DMS53 treated with DMSO at 0.1 percent for 48 hours (cell line): Measurements from ENCODE around the gene GRWD1.

ENCODE experiments used
- DNase-seq: peaks from one replicate; lab custom pipeline; 2025; ENCODE audit not compliant: unreplicated experiment; lab: John Stamatoyannopoulos, UW

GRWD1 gene

DNA sequence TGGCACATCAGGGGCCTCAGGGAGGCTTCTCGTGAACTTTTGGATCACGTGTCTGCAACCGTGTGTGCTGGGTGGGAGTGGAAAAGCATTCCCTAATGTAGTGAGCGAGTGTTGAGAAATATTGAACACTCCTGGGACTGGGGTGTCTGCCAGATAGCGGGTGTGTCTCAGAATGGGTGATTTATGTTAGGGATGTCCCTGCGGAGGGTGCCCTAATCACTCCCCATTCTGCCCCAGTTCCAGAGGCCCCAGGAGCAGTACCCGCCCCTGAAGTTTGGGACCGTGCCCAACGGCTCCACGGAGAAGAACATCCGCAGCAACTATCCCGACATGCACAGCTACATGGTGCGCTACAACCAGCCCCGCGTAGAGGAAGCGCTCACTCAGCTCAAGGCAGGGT, 24.2 kb upstream of the GRWD1 start:
- no peak for DNase-seq

DNA sequence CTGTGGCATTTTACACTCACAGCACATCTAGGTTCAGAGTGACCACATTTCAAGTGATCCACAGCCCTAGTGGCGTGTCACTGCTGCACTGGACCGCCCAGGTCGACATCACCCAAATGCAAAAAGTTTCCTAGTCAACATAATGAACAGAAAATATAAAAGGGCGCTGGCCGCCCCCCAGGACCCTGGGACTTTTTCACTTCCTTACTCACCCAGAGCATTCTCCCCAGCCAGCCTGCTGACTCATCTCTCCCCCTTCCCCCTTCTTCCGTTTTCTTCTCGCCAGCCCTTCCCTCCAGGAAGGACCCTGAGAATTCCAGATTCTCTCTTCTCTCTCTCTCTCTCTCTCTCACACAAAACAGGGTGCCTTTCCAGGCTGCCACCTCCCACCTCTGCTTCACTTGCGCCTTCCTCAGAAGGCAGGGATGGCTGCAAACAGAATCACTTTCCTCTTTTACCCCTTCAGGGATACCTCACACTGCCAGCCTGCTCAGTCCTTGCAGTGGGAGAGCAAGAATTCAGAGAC, 21.0 kb upstream of the GRWD1 start:
- DNase-seq: no peak

DNA sequence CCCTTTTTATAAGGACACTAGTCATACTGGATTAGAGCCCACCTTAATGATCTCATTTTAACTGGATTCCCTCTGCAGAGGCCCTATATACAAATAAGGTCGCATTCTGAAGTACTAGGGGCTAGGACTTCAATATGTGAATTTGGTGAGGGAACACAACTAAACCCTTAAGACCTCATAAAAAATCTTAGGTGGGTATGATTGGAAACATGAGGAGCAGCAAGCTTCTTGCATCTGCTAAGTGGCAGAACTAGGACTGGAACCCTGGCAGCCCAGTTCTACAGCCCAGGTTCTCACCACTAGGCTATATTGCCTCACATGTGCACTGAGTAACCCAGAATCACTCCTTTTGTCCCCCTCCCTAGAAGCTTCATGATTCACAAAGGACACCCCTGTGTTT, 17.1 kb upstream of the GRWD1 start:
- no peak for DNase-seq

DNA sequence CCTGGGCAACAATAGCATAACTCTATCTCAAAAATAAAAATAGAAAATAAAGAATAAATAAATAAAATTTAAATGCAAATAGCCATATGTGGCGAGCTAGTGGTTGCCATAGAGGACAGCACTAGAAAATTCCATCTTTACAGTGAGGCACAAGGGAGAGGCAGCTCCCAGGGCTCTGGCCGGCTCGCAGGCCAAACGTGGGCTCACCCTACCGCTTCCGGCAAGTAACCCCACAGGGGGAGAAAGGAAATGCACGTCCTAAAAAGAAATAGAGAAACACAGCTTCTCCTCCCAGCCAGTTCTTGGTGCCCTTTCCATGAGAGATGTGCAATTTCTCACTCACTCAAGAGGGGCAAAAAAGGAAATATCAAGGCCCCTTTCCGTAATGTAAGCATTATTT, 12.4 kb upstream of the GRWD1 start:
- no peak for DNase-seq

DNA sequence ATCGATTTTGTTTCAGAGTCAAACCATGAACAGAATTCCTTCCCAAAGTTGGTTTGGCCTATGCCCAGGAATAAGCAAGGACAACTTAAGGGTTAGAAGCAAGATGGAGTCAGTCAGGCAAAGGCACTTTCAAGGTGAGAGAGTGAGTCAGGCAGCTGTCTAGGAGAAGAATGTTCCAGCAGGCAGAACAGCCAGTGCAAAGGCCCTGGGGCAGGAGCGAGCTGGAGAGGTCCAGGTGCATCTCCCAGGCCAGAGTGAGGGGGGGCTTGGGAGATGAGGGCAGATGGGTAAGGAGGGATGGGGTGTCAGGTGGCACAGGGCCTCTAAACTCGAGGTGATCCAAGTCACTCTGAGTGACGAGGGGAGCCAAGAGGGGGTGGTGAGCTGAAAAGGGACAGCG, 9.2 kb upstream of the GRWD1 start:
- DNase-seq: no peak

DNA sequence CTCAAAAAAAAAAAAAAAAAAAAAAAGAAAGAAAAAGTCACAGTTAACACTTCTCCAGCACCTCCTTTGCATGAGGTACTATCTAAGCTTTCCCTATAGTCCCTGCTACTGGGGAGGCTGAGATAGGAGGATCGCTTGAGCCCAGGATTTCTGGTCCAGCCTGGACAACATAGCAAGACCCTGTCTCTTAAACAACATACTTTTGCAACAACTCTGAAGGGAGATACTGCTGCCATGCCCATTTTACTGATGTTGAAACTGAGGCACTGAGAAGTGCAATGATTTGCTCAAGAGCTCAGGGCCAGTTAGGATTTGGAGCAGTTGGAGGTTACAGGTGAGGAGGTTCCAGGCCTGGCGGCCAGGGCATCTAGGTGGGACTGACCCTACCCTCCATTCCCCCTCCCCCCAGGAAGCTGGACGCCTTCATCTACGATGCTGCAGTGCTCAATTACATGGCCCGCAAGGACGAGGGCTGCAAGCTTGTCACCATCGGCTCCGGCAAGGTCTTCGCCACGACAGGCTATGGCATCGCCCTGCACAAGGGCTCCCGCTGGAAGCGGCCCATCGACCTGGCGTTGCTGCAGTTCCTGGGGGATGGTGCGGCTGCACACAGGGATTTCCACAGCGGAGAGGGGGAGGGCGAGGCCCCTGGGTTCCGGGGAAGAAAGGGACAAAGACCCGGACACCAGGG, 4.3 kb upstream of the GRWD1 start:
- no peak for DNase-seq

DNA sequence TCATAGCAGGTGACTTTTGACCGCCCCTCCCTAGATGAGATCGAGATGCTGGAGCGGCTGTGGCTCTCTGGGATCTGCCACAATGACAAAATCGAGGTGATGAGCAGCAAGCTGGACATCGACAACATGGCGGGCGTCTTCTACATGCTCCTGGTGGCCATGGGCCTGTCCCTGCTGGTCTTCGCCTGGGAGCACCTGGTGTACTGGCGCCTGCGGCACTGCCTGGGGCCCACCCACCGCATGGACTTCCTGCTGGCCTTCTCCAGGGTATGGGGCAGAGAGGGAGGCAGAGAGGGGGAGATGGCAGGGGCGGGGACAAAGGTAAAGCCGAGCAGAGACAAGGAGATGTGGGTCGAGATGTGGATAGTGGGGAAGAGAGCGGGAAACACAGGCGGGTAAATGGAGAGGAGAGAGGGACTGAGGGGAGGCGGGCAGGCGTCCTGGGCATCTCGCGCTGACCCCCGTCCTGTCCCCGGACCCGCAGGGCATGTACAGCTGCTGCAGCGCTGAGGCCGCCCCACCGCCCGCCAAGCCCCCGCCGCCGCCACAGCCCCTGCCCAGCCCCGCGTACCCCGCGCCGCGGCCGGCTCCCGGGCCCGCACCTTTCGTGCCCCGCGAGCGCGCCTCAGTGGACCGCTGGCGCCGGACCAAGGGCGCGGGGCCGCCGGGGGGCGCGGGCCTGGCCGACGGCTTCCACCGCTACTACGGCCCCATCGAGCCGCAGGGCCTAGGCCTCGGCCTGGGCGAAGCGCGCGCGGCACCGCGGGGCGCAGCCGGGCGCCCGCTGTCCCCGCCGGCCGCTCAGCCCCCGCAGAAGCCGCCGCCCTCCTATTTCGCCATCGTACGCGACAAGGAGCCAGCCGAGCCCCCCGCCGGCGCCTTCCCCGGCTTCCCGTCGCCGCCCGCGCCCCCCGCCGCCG, 3.4 kb upstream of the GRWD1 start:
- DNase-seq: no peak

DNA sequence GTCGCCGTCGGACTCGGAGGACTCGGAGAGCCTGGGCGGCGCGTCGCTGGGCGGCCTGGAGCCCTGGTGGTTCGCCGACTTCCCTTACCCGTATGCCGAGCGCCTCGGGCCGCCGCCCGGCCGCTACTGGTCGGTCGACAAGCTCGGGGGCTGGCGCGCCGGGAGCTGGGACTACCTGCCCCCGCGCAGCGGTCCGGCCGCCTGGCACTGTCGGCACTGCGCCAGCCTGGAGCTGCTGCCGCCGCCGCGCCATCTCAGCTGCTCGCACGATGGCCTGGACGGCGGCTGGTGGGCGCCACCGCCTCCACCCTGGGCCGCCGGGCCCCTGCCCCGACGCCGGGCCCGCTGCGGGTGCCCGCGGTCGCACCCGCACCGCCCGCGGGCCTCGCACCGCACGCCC, 2.5 kb upstream of the GRWD1 start:
- DNase-seq: no peak

DNA sequence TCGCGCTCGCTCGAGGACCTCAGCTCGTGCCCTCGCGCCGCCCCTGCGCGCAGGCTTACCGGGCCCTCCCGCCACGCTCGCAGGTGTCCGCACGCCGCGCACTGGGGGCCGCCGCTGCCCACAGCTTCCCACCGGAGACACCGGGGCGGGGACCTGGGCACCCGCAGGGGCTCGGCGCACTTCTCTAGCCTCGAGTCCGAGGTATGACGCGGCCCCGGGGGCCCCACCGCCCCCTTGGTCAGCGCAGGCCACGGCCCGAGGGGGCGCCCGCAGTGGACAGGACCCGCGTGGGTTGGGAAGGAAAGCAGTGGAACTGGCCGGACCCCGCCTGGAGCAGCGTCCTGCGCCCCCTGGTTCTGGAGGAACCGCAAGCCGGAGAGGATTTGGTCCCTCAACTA, 2.1 kb upstream of the GRWD1 start:
- DNase-seq: no peak

DNA sequence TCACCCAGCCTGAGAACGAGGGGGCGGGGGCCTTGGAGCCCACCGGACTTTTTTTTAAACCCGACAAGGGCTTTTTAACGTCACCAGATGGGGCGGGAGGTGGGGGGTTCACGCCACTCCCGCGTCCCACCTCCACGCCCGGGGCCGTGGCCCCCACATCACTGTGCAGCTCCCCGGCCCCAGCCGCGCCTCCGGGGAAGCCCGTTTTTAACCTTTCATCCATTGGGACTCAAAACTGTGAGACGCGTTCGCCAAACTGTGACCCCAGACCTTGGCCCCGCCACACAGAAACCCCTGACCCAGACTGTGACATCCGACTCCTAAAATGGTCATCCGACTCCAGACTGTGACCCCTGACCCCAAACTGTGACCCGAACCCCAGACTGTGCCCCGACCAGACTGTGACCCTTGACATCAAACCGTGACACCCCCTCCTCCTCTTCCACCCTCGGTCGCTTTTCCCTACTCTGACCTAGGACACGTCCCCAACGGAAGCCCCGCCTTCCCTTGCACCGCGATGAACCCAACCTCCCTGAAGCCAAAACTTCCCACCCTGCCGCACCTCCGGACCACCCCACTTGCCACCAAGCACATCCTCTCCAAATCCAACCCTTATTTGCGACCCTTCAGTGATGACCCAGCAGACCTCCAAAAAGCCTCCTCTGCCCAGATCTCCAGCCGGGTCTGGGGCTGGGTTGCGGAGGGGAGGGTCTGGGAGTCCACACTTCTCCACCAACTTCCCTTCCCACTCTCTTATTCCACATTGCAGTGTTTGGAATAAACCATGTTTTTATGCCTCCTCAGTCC, 1.5 kb upstream of the GRWD1 start:
- DNase-seq: no peak

DNA sequence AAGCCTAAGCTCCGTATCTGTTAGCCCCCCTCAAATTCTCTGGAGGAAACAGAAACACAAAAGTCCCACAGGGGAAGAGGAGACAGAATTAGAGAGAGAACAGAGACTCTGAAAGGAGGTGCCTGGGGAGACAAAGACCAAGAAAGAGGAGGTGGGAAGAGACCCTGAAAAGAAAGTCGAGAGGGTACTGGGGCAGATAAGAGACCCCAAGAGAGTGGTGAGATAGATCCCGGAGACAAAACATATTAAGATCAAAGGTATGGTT, 915 bp upstream of the GRWD1 start:
- DNase-seq: no peak

DNA sequence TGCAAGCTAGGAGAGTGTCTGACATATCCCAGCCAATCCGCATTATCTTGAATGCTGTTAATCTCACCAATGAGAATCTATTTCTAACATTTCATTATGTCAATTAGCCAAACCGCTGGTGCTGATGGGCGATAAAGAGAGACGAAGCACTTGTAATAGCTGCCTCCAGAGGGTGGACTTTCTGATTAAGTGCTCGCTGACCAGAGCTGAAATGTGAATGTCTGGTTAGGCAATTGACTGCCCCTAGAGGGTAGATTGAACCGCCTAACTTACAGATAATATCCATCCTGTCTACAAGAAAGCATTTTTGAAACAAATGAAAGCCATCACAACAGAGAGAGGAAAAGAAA, 552 bp upstream of the GRWD1 start:
- DNase-seq: peak; percentile 94

DNA sequence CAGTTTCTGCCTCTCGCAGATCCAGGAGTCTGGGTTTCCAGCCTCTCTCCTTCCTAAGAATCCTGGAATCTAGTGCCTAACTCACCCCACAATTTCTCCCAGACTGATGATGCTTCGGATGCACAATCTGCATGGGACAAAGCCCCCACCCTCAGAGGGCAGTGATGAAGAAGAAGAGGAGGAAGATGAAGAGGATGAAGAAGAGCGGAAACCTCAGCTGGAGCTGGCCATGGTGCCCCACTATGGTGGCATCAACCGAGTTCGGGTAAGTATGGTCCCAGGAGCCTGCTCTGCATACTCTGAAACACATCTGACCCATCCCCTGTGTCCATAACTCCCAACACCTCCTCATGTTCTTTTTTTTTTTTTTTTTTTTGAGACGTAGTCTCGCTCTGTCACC, 796 bp downstream of the GRWD1 start:
- no peak for DNase-seq

DNA sequence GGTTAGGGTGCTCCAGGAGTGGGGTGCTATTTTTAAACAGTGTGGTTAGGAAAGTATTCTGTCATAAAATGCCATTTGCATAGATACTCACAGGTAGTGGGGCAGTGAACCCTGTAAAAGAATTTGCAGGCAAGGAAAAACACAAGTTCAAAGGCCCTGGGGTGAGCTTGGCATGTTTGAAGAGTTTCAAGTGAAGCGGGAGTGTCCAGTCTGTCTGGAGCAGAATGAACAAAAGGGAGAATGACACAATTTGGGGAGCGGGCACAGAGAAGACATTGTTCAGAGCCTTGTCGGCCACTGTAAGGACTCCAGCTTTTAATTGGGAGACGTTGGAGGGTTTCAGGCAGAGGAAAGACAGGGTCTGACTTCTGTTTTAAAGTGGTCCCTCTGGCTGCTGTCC, 2.8 kb downstream of the GRWD1 start:
- no peak for DNase-seq

DNA sequence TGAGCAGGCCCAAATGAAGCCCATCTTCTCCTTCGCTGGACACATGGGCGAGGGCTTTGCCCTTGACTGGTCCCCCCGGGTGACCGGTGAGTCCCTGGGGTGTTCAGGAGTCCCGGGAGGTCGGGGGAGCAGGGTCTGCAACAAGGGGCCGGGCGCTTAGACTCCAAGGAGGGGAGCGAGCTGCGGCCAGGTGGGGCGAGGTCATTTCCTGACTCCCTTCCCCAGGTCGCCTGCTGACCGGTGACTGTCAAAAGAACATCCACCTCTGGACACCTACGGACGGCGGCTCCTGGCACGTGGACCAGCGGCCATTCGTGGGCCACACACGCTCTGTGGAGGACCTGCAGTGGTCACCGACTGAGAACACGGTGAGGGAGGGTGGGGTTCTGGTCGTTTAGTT, 4.7 kb downstream of the GRWD1 start:
- no peak for DNase-seq

DNA sequence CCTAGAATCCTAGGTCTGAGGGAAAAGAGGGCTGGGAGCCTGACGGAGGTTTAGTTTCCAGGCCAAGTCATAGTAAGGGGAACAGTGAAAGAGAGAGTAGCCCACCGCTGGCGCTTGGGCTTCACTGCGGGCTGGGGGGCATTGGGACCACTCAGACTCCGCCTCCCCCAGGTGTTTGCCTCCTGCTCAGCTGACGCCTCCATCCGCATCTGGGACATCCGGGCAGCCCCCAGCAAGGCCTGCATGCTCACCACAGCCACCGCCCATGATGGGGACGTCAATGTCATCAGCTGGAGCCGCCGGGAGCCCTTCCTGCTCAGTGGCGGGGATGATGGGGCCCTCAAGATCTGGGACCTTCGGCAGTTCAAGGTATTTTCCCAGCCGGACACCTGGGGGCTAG, 5.1 kb downstream of the GRWD1 start:
- no peak for DNase-seq

DNA sequence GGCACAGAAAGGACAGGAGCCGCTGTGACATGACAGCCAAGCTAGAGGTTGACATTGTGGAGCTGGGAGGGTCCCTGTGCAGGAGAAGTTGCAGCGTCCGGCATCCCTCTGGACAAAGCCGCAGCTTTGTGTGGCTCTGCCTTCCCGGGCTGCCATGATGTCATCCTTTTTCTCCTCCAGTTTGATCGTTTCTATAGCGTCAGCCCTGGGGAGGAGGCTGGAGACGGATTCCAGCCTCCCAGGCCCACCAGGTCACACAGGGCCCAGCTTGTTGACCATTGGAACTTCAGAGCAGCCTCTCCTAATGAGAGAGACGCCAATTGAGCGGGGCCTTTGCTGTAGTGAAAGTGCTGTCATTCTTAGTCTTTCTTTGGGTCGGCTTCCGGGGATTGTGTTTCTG, 5.8 kb downstream of the GRWD1 start:
- no peak for DNase-seq

DNA sequence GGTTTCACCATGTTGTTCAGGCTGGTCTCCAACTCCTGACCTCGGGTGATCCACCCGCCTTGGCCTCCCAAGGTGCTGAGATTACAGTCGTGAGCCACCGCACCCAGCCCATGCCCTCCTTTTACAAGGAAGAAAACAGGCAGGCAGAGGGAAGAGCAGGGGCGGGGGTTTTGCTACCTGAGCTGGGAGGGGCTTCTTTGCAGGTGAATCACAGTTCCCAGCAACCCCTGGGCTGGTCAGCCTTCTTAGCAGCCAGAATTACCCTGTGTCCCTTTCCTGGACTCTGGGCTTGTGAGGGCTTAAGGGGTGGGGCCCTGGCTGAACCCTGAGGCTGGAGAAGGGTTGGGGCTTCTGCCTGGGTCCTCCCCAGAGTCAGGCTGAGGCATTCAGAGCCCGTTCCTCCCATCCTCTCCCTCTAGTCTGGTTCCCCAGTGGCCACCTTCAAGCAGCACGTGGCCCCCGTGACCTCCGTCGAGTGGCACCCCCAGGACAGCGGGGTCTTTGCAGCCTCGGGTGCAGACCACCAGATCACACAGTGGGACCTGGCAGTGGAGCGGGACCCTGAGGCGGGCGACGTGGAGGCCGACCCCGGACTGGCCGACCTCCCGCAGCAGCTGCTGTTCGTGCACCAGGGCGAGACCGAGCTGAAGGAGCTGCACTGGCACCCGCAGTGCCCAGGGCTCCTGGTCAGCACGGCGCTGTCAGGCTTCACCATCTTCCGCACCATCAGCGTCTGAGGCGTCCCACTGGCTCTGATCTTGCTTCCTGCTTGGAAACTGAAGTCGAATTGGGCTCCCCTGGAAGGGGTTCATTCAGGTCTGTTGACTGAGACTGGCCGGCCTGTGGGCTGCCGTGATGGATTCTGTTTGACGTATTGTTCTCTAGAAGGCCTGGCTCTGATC, 6.8 kb downstream of the GRWD1 start:
- DNase-seq: no peak

DNA sequence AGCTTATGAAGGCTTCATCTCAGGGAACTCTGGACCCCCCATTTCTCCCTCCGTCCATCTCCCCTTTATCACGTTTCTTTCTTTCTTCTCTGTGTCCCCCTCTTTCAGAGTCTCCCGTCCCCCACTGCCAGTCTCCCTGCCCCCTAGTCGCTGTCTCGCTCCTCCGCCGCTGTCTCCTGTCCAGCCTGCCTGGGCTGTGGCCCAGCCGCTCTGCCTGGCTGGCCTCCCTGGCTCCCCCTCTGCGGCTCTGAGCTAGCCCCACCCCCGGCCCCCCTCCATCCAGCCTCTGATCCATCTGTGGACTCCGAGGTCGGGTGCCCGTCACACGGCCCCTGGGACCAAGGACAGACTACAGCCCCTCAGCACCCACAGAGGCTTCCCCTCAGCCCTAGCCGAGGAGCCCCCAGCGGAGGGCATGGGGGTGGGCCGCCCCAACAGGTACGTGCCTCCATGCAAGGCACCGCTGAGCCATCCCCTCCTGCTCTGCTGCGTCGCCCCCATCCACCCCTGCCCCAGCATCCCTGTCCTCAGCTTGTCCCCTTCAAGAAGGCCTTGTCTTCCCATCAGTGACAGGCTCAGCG, 8.5 kb downstream of the GRWD1 start:
- DNase-seq: no peak

DNA sequence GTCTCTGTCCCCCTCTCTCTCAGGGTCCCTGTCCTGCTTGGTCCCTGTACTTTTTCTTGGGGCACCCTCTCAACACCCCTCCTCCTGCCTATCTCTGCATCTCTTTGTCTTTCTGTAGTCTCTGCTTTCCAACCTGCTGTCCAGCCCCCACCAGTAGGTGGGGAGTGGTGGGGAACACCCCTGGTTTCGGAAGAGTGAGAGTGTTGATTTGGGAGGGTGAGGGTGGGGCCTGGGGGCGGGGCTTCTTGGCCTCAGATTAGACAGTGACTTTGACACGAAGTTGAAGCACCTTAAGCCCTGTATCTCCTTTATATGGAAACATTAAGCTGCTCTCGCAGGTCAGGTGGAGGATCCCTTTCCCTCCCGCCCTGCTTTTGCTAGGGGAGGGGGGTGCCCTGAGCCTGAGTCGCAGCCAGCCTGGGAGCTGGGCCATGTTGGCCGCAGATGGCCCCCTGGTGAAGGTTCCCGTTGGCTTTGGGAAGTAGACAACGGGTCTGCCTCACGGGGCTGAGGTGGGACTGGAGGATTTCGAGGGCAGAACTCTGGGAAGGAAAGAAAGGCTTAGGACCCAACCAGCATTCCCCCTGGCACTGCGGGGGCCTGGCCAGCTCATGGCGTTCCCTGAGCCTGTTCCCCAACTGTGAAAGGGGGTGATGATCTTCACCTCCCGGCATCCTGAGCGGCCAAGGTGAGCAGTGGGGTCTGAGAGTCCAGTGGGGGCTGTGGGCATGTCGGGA, 9.6 kb downstream of the GRWD1 start, which contains the start of gene KCNJ14:
TSS of gene KCNJ14 (plus strand) at position 404 of the 737 bp plus-strand sequence. CDS start 6,151 bp downstream, outside the sequence.
- no peak for DNase-seq
